WERI-Rb-1 (cell line): ENCODE results near the gene EXOC6.

ENCODE experiments used
- DNase-seq: peaks from one replicate; pipeline ENCODE4 v3.0.0-alpha.2; 2020
- H3K27ac ChIP-seq: fragments of 250-450 bp; sonication (Bioruptor Pico); 2 replicates; pipeline ENCODE4 v1.5.1; 2020; ENCODE audit warnings: mild to moderate bottlenecking, moderate library complexity
- H3K27me3 ChIP-seq: fragments of 250-450 bp; sonication (Bioruptor Pico); 2 replicates; pipeline ENCODE4 v1.5.1; 2021; ENCODE audit warnings: mild to moderate bottlenecking, low read depth, moderate library complexity; ENCODE audit not compliant: insufficient read depth, severe bottlenecking
- H3K36me3 ChIP-seq: fragments of 250-450 bp; sonication (Bioruptor Pico); 2 replicates; pipeline ENCODE4 v1.5.1; 2020; ENCODE audit warnings: mild to moderate bottlenecking, moderate library complexity
- H3K4me3 ChIP-seq: 2 replicates; pipeline ENCODE4 v1.5.1; 2011; ENCODE audit warnings: low read depth, mild to moderate bottlenecking, control low read depth, low read length
- H3K9me3 ChIP-seq: fragments of 250-450 bp; sonication (Bioruptor Pico); 2 replicates; pipeline ENCODE4 v1.5.1; 2021; ENCODE audit warnings: mild to moderate bottlenecking, moderate library complexity; ENCODE audit not compliant: severe bottlenecking
- TF ChIP-seq, protein P1 (sequence below): IDR thresholded peaks from 2 replicates; pipeline ENCODE4 v1.5.1; 2011; ENCODE audit warnings: low read depth, mild to moderate bottlenecking, control low read depth, inconsistent platforms, low read length

The EXOC6 gene

DNA sequence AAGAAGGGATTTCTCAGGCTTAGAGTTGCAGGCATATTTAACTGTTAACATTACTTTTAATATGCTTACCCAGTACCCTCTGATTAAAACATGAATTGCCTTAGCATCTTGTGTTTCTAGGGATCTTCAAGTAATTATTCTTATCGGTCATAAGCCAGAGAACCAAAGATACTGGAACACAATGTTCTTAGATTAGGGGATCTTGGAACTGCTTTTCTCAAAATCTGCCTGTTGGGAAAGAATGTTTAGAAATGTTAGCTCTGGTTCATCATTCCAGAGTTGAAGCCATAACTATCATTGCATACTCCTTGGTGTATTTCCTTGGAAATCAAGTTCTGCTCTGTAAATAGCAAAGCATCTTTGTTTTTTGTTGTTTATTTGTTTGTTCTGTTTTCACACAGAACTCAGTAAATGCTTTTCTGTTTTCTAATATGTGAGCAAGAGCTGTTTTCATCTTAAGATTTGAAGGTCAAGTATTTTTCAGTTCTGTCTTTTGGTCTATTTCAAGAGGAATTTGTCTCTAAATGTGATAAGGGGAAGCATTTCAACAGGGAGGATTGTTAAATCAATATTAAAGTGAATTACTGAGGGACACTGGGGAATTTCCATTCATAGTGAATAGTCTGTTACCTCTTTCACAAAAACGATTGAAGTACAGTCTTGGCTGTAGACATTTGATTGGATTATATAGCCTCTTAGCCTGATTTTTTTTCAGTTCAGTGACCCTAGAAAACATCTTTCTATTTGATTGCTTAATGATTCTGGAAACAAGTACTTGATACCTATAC, 109.1 kb downstream of the EXOC6 start:
- H3K27ac ChIP-seq = no peak overlapping the region
- H3K9me3 ChIP-seq = no peaks in the 10 kb centered on the region
- no peaks in the 10 kb centered on the region for H3K27me3 ChIP-seq
- H3K4me3 ChIP-seq = no peak overlapping the region
- peaks cover 3% of the 10 kb centered on the region for H3K36me3 ChIP-seq
- no peak for DNase-seq
- TF ChIP-seq, protein P1, sequence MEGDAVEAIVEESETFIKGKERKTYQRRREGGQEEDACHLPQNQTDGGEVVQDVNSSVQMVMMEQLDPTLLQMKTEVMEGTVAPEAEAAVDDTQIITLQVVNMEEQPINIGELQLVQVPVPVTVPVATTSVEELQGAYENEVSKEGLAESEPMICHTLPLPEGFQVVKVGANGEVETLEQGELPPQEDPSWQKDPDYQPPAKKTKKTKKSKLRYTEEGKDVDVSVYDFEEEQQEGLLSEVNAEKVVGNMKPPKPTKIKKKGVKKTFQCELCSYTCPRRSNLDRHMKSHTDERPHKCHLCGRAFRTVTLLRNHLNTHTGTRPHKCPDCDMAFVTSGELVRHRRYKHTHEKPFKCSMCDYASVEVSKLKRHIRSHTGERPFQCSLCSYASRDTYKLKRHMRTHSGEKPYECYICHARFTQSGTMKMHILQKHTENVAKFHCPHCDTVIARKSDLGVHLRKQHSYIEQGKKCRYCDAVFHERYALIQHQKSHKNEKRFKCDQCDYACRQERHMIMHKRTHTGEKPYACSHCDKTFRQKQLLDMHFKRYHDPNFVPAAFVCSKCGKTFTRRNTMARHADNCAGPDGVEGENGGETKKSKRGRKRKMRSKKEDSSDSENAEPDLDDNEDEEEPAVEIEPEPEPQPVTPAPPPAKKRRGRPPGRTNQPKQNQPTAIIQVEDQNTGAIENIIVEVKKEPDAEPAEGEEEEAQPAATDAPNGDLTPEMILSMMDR = no peak

DNA sequence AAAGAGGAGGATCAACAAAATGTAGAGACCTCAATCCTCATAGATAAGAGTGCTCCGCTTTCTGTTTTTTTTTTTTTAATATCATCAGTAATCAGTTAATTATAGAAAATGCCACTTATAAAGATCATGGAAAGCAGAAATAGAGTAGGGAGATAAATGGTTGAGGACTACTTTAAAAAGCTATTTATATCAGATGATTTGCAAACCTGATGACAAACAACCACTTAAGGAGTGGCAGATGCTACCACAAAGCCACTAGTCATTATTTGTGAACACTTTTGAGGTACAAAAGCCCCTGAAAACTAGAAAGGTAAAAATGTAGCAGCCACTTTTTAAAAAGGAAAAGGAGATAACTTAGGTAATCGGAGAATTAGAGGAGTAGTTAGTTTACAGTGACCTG, 113.3 kb downstream of the EXOC6 start:
- TF ChIP-seq, protein P1 = no peak
- DNase-seq = no peak
- no peak overlapping the region for H3K27ac ChIP-seq
- H3K9me3 ChIP-seq = no peaks in the 10 kb centered on the region
- H3K4me3 ChIP-seq = no peak overlapping the region
- H3K27me3 ChIP-seq = no peaks in the 10 kb centered on the region
- peaks cover 3% of the 10 kb centered on the region for H3K36me3 ChIP-seq

DNA sequence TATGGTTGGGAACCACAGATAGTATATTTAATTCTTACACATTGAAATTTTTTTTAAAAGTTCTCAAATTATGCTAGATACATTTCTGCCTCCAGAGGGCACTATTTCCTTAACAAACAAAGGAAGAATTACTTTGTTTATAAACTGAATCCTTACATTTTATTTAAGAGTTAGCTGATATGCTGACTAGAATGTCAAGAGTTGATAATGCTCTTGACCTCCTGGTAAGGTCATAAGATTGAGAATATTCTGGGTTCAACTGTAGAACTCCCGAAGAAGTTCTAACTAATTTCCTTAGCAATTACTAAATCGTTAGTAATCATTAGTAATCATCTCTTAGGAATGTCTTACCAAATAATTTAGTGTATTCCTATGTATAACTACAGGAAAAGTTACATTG, 117.0 kb downstream of the EXOC6 start:
- H3K36me3 ChIP-seq = no peaks in the 10 kb centered on the region
- H3K27me3 ChIP-seq = no peaks in the 10 kb centered on the region
- no peak for DNase-seq
- H3K9me3 ChIP-seq = no peaks in the 10 kb centered on the region
- H3K27ac ChIP-seq = no peak overlapping the region
- TF ChIP-seq, protein P1 = no peak
- H3K4me3 ChIP-seq = no peak overlapping the region

DNA sequence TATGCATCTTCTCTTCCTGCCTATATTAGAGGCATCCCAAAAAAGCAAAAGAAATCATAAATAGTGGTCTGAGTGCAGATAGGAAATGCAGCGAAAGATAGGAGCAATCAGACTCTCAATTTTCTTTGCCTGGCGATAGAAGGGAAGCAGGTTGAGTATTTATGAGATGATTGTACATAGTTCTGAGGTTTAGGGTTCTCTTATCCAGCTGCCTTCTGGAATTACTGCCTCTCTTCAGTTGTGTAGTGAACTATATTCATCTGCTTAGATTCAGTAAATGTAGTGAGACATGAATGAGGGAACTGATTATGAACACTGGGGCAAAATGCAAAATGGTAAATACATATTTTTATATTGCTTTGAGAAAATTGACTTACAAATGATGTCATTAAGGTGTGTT, 119.3 kb downstream of the EXOC6 start:
- Histone ChIP-seq H3K36me3 (no peaks in the 10 kb centered on the region), H3K9me3 (peaks cover 2% of the 10 kb centered on the region), H3K27me3 (no peaks in the 10 kb centered on the region), H3K27ac (no peak overlapping the region), H3K4me3 (no peak overlapping the region)
- TF ChIP-seq, protein P1 = no peak
- DNase-seq = no peak

DNA sequence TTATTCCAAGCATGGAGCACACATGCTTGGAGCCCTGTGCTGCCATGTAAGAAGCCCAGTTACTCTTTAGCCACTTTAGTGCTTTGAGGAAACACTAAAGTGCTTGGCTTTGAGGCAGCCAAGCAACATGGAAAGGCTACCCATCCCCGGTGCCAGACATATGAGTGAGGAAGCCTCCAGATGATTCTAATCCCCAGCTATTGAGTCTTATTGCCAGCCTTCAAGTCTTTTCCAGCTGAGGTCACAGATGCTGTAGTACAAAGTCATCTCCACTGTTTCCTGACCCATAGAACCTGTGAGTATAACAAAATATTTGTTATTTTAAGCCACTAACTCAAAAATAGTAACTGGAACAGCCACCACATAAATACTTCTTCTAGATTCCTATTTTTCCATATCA, 120.8 kb downstream of the EXOC6 start:
- TF ChIP-seq, protein P1 = no peak
- Histone ChIP-seq H3K36me3 (no peaks in the 10 kb centered on the region; the same call in 1 of the 2 replicates), H3K27ac (no peak overlapping the region), H3K27me3 (no peaks in the 10 kb centered on the region), H3K4me3 (no peak overlapping the region), H3K9me3 (peaks cover 8% of the 10 kb centered on the region)
- DNase-seq = no peak
